Jurkat, Clone E6-1 (cell line): Measurements from ENCODE around the gene LINS1. TPM values are rescaled to one million over a fixed set of nuclear protein-coding genes. Genes with fewer than 3 reads are reported as not detected.

ENCODE experiments used
- DNase-seq: peaks from one replicate; pipeline ENCODE4 v3.0.0-alpha.2; 2011; ENCODE audit warnings: low read depth, low spot score
- H3K4me3 ChIP-seq: 2 replicates; pipeline ENCODE4 v1.5.1; 2011; ENCODE audit warnings: mild to moderate bottlenecking, low read length, control low read depth, moderate library complexity
- polyA plus RNA-seq: library from polyadenylated mRNA; unstranded; fragments of >200 nt; gene quantifications from one replicate; pipeline ENCODE4 v1.2.1, GENCODE V29; 2012; ENCODE audit warnings: missing spikeins; ENCODE audit not compliant: insufficient read length, insufficient read depth

The LINS1 gene, protein sequence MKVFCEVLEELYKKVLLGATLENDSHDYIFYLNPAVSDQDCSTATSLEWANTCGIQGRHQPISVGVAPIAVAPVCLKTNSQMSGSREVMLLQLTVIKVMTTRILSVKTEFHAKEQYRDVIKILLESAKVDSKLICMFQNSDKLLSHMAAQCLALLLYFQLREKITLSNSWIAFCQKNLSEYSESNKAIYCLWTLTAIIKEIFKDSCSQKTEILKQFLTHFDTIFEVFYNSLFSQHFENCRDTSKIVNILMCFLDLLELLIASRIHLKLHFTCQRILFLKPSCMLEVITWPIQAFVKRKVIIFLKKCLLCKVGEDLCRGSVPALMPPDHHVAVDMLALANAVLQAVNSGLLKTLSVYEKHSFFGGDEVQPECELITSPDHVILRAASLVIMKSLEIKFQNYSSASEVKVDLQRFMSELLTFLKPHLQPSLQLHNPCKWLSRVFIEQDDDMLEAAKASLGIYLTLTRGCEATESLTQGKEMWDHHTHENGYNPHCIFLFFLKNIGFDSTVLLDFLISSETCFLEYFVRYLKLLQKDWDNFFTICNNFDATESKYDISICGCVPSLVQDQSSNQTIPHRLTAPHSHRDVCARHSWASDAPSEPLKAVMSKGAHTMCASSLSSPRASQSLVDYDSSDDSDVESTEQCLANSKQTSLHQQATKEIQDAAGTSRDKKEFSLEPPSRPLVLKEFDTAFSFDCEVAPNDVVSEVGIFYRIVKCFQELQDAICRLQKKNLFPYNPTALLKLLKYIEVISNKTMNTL
- 9.1 TPM for polyA plus RNA-seq

DNA sequence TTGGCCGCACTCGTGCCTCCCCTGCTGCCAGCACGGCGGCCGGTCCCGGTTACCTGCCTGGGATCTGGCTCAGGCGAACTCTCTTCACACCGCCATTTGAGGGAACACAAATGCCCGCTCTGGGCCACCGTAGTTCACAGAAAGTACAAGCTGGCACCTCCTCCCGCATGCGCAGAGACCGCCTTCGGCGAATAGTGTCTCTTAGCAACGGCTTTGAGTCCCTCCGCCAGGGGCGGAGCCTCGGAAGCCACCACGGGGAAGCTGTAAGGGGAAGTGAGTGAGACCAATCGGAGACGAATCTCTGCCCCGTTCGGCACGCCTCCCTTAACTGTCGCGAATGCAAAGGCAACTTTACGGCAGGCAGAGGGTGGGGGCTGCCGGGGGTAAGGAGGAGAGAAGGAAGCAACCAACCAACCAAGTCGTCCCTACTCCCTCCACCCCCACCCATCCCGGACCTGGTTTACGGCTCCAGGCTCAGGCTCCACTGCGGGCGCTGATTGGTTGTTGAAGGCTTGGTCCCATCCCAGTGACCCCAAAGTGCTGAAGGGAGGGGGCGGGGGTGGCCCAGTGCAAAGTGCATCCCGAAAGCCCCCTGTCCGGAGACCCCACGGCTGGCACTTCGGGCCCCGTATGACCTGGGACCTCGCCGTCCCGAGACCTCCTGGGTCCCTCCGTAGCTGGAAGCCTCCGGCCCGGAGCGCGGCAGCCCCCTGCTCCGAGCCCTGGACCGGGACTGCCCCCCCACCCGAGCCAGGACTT lies at the start of gene LINS1, which contains the start of gene ASB7:
Gene LINS1 (minus strand): TSS at position 121 of the 759 bp plus-strand sequence. CDS start 21,342 bp downstream, outside the sequence.
Gene ASB7 (plus strand): TSS at position 526 of the 759 bp plus-strand sequence. CDS start 9,628 bp downstream, outside the sequence.
- DNase-seq, result peak; percentile 100
- peak within 1 kb of the TSS; percentile 81 for H3K4me3 ChIP-seq

DNA sequence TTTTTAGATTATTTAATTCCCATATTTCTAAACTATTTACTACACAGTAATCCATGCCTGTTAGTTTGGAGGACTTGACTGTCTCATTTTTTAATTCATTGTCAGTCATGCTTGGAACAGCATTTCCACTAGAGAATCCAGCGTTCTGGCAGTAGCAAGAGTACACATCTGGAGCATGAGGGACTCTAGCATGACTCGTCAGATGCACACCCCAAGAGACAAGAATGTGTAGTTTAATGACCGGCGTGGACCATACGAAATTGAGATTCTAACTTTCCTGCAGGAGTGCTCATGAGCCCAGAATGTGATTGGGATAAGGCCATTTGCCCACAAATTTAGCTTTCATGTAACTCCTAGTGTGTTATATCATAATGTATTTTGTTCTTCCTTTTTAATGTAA lies 49.3 kb upstream of the LINS1 start:
- no peak overlapping the region for H3K4me3 ChIP-seq
- no peak for DNase-seq

DNA sequence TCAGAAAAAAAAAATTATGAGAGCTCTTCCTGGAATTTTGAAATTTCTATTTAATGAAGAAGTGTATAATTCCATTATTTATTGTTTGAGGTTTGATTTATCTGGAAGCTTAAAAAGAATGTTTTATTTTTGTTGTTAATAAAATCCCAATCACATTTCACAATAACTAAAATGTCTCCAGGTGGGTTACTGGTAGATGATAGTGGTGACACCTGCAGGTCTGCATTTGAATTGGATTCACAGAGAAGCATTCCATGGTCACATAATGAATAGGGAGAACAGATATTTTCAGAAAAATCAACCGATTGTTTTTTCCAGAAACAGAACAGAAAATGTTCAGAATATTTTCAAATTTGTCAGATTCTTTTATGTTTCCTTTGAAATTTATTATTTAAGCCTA lies 48.7 kb upstream of the LINS1 start:
- H3K4me3 ChIP-seq, result no peak overlapping the region
- no peak for DNase-seq

DNA sequence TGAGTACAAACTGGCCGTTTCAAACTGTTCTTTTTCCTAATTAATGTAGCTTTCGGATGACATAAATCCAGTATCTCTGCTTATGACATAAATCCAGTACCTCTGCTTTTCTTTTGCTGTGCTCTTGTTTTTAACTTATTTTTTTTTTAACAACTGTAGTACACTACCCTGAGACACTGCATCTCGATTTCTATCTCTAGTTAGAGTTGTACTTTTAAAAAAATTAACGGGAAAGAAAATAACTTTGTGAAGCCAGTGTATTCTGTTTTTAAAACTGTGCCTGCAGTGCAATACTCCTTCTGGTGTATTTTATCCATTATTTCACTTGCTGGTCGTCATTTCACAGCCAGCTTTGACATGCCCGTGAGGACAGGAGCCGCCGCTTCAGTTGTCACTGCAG lies 47.0 kb upstream of the LINS1 start:
- DNase-seq, result no peak
- H3K4me3 ChIP-seq, result no peak overlapping the region

DNA sequence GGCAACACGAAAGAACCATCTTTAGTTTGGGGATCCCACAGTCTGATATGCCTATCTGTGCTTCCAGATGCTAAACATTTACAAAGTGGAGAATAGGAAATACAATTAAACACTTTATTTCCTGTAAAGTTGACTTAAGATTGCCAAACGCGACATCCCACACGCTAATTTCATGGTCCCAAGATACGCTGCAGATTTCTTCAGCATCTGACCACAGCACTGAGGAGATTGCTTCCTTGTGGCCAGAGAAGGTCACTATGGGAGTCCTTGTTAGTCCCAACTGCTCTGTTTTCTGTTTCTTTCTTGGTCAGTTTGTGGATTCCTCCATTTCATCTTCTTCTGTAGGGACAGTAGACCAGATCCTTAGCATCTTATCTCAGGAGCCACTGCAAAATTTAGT lies 43.7 kb upstream of the LINS1 start:
- no peak overlapping the region for H3K4me3 ChIP-seq
- no peak for DNase-seq

DNA sequence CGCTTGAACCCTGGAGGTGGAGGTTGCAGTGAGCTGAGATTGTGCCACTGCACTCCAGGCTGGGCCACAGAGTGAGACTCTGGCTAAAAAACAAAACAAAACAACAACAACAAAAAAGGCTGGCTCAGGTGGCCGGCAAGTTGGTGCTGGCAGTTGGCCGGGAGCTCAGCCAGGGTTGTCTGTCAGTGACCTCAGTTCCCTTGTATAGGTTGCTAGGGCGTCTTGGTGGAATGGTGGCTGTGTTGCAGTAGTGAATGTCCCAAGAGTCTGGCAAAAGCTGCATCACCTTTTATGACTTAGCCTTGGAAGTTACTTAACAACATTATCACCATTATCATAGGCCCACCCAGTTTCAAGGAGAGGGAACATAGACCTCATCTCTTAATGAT lies 41.0 kb upstream of the LINS1 start:
- no peak for DNase-seq
- H3K4me3 ChIP-seq, result no peak overlapping the region

DNA sequence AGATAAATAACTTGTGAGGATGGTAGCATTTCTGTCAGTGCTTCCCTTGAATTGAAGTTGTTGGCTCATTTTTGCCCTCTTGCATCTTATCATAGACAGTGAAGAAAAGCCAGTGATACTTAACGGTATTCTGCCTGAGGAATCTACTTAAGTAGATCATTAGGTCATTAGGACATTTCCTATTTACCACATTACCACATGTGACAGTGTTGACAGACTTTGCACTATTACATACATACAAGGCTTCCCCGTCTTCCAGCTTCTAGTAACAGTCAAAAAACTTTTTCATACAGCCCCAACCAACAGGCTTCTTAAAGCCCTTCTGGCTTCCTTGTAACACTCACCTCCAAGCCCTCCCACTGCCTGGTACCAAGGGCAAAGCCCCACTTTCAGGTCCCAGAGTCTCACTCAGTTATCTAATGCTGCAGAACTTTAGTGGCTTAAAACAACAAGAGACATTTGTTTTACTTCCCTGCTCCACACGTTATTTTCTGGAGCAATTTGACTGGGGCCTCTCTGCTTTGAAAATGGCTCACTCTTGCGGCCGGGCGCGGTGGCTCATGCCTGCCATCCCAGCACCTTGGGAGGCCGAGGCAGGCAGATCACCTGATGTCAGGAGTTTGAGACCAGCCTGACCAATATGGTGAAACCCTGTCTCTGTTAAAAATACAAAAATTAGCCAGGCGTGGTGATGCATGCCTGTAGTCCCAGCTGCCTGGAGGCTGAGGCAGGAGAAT lies 40.4 kb upstream of the LINS1 start:
- DNase-seq, result no peak

DNA sequence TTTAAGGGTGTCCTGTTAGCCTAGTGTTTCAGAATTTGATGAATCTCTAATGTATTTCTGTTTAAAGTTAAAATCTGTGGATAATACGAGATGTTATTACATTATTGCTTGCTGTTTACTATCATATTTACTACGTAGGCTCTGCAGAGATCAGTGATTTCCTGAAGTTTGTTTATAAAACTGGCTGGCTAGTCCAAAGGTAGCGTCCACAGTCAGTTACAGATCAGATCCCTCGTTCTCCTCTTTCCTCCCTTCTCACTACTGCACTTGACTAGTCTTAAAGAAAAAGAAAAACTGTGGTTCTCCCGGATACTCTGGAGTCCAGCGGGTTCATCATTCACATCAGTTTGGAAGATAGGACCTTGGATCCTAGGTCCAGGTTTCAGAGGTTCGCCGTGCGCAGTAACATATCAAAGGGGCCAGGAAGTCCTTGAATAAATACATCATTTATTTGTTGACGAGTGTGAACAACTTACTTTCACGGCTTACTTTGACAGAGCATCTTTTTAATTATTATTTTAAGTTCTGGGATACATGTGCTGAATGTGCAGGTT lies 36.3 kb upstream of the LINS1 start:
- DNase-seq, result no peak
- H3K4me3 ChIP-seq, result no peak overlapping the region

More for the DNA sequence above, 40.4 kb upstream of the LINS1 start:
- H3K4me3 ChIP-seq, result no peak overlapping the region

DNA sequence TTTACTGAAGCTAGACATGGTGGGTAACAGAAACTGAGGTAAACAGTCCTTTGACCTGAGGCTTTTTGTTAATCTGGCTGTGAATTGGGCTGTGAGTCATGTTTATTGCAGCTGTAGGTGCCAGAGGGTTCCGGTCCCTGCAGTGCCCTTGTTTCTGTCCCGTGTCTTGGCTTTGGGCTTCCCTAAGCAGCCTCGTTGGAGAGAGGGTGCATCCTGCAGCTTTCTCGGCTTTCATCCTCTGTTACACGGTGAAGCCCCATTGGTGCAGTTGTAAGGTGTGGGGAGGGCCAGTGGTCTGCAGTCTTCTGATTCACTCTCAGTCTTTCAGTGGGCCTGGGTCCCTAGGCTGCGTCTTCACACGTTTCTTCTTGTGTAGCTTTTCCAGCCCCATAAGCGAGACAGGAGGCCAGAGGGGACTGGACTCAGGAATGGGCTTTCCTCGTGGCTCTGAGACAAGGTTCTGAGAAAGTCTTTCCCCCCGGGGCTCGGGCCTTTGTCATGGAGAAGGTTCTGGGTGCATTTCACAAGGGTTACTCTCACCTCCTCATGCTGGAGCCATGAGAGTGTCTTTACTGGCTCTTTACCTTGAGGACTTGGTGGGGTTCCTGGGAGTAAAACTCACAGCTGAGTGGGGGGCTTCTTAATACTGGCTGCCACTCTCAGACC lies 33.6 kb upstream of the LINS1 start:
- H3K4me3 ChIP-seq, result no peak overlapping the region
- DNase-seq, result no peak

DNA sequence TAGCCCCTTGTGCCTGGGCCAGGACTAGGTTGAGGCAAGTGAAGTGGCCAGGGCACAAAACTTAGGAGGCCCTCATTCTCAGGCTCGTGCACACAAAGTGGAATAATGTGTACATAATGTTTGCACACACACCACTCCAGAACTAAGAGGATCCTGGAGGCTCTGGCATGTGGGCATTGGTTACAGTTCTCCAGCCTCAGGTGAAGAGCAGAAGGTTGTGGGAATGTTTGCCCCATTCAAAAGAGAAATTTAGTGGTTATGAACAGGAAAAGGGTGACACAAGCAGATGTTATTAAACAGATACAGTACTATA lies 31.7 kb upstream of the LINS1 start:
- no peak for DNase-seq
- H3K4me3 ChIP-seq, result no peak overlapping the region

DNA sequence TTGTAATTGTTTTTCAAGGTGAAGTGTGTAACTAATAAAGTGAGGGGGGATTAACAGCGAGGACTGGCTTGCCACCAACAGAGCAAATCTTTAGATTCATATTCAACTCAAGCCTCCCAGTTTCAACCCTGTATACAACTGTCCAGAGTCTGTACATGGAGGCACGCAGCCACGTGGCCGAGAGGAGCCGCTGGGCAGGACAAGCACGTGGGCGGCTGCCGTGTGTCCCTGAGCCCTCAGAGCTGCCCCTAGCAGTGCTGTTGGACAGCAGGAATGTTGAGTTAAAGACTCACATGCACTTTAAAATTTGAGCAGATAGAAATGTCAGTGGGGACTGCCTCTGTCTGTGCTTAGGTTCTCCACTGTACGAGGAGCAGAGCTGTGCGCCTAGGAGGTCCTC lies 29.8 kb upstream of the LINS1 start:
- no peak for DNase-seq
- no peak overlapping the region for H3K4me3 ChIP-seq

DNA sequence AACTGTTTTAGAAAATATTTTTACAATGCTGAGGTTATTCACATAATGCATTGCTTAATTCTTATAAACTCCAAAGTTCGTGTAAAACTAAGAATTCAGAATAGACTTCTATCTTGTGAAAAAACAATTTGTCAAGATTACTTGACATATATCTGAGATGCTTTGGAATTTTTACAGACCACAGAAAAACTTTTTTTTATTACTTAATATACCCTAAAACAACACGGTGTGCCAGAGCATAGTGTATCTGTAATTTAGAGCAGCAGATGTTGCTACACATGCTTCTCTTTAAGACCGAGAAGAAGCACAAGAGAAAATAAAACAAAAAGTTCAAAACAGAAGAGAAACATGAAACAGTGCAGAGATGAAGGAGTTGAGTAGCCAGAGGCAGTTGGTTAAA lies 26.8 kb upstream of the LINS1 start:
- DNase-seq, result no peak
- no peak overlapping the region for H3K4me3 ChIP-seq

DNA sequence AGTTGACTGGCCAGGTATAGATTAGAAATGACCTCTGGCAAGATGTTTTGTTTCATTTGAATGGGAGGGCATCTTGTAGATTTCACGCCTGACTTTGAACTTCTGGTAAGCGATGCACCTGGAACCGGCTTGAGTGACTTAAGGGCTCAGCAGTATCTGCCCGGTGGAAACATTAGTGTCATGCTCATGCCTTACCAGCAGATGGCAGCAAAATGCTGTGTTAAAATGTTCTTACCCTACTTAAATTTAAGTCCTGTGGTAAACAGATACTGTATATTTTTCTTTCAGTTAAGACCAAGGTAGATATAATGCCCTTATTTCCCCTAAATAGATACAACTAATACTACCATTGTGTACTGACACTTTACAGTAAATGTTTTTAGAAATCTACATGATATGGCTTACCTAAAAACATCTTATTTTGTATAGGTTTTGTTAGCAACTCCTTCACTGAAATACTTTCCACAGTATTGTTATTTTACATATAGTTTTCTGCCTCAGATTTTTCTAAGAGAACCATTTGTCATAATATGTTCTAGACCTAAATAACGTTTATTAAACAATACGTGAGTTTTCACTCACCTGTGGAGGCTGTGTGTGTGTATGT lies 25.9 kb upstream of the LINS1 start:
- peak; percentile 79 for DNase-seq
- H3K4me3 ChIP-seq, result no peak overlapping the region

DNA sequence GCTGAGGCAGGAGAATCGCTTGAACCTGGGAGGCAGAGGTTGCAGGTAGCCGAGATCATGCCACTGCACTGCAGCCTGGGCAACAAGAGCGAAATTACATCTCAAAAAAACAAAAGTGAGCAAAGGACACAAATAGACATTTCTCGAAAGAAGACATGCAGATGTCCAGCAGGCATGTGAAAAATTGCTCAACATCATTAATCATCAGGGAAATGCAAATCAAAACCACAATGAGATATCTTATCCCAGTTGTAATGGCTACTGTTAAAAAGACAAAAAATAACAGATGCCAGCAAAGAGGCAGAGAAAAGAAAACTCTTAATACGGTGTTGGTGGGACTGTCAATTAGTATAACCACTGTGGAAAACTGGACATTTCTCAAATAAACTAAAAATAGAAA lies 21.3 kb upstream of the LINS1 start:
- no peak overlapping the region for H3K4me3 ChIP-seq
- DNase-seq, result no peak

DNA sequence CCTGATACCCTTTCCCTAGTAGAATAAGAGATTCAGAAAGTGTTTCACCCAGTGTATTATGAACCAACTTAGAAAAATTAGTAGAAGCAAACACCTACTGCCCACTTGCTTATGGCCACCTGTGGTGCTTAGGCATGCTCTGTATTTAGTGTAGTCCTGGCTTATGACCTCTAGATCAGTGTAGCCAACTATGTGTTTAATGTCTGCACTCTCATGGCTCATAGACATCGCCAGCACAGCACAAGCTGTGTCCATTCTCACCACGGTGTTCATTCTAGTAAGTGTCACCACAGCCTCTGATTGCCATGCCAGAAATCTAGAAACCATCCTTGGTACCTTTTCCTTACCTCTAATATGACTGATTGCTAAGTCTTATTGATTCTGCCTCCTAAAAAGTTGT lies 14.7 kb upstream of the LINS1 start:
- no peak for DNase-seq
- no peak overlapping the region for H3K4me3 ChIP-seq

DNA sequence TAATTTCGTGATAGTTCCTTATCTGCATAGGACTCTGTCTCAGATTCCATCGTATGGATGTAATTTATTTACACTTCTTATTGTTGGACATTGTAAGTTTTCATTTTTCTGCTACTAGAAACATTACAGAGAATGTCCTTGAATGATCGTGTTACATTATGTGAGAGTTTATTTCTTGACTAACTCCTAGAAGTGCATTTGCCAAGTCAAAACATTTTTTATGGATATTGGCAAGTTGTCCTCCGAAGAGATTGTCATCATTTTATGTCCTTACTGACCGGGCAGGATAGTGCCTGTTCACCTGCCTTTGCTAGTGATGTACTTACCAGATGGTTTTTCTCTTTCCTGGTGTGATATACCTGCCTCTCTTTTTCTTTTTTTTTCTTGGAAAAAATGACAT lies 13.8 kb upstream of the LINS1 start:
- H3K4me3 ChIP-seq, result no peak overlapping the region
- DNase-seq, result no peak

DNA sequence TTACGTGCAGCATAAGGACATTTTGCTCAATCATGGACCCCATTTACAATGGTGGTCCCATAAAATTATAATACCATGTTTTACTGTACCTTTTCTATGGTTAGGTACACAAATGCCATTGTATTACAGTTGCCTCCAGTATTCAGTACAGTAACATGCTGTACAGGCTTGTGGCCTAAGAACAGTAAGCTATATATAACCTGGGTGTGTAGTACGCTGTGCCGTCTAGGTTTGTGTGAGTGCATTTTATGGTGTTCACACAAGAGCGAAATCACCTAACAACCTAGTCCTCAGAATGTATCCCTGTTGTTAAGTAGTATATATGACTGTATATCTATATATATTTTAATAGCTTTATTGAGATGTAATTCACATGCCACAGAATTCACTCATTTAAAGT lies 12.9 kb upstream of the LINS1 start:
- H3K4me3 ChIP-seq, result no peak overlapping the region
- DNase-seq, result no peak

DNA sequence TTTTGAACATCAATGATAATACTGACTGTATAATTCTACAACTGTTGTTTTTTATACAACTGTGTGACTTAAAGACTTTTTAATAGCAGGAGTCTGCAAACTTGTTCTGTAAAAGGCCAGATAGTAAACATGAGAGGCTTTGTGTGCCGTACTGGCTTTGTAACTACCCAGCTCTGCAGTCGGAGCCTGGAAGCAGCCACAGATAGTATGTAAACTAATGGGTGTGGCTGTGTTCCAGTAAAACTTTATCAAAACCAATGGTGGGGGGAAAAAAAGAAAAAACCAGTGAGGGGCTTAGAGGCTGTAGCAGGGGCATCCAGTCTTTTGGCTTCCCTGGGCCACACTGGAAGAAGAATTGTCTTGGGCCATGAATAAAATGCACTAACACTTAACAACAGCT lies 12.4 kb upstream of the LINS1 start:
- no peak overlapping the region for H3K4me3 ChIP-seq
- no peak for DNase-seq
